ENCODE results near the gene TMEM170A. TPM values are rescaled to one million over a fixed set of nuclear protein-coding genes. Genes with fewer than 3 reads are reported as not detected.

TMEM170A gene
- polyA plus RNA-seq, 1 donor (not counting 4 experiments of a cell fraction or from before 2014, with no cell fraction given) = 22.1 TPM

DNA sequence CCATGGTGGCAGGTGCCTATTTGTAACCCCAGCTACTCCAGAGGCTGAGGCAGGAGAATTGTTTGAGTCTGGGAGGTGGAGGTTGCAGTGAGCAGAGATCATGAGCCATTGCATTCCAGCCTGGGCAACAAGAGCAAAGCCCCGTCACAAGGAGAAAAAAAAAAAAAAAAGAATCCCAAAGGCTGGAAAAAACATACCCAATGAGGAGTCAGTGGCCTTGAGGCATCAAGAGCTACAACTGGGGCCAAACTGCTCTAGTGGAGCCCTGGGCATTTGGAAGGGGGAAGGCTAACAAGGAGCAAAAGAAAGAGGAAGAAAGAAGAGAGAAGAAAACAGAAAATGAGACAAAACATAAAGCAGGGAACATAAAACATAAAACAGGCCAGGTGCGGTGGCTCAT, 23.8 kb upstream of the TMEM170A start:
- Histone ChIP-seq H4K20me1 (ENCODE audit: control insufficient read depth, extremely low read depth, insufficient read depth, low read length) (no peaks in the 10 kb centered on the region), H3K9me1 (ENCODE audit: control insufficient read depth, extremely low read depth, insufficient read depth, low read length) (no peaks in the 10 kb centered on the region), H3K4me1 (ENCODE audit: control insufficient read depth, extremely low read depth, insufficient read depth, low read length) (peaks cover 37% of the 10 kb centered on the region), H3K79me2 (ENCODE audit: control insufficient read depth, insufficient read depth, low read length) (no peaks in the 10 kb centered on the region), H2AFZ (ENCODE audit: control insufficient read depth, low read length) (no peak overlapping the region), H3K27ac (ENCODE audit: control insufficient read depth, insufficient read depth, low read length) (no peak overlapping the region), H3K36me3 (ENCODE audit: control insufficient read depth in 2 of 2, extremely low read depth in 1 of 2, insufficient read depth in 2 of 2, low read length in 2 of 2) (no peaks in the 10 kb centered on the region), H3K4me3 (ENCODE audit: control insufficient read depth in 2 of 3, extremely low read depth in 1 of 3, insufficient read depth in 2 of 3, low read depth in 1 of 3, low read length in 3 of 3) (no peak overlapping the region), H3K4me2 (ENCODE audit: control insufficient read depth, extremely low read depth, insufficient read depth, low read depth, low read length) (no peak overlapping the region), H3K9ac (ENCODE audit: control insufficient read depth, extremely low read depth, insufficient read depth, low read length) (no peak overlapping the region), H3K27me3 (ENCODE audit: control insufficient read depth, extremely low read depth, insufficient read depth, low read length) (no peaks in the 10 kb centered on the region), H3K9me3 (ENCODE audit: control insufficient read depth, low read depth, low read length) (no peaks in the 10 kb centered on the region)
- dilution Hi-C loops (cut with MboI; ENCODE audit: extremely low pct_ligation_motif_present, low sequenced_read_pairs) = no loop called here
- FAIRE-seq (no peak), DNase-seq (ENCODE audit: low read depth, low spot score) (no peak)
- TF ChIP-seq, protein P1, sequence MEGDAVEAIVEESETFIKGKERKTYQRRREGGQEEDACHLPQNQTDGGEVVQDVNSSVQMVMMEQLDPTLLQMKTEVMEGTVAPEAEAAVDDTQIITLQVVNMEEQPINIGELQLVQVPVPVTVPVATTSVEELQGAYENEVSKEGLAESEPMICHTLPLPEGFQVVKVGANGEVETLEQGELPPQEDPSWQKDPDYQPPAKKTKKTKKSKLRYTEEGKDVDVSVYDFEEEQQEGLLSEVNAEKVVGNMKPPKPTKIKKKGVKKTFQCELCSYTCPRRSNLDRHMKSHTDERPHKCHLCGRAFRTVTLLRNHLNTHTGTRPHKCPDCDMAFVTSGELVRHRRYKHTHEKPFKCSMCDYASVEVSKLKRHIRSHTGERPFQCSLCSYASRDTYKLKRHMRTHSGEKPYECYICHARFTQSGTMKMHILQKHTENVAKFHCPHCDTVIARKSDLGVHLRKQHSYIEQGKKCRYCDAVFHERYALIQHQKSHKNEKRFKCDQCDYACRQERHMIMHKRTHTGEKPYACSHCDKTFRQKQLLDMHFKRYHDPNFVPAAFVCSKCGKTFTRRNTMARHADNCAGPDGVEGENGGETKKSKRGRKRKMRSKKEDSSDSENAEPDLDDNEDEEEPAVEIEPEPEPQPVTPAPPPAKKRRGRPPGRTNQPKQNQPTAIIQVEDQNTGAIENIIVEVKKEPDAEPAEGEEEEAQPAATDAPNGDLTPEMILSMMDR (optimal IDR thresholded peaks at IDR 0.05 in 1 of 3, IDR thresholded peaks at IDR 0.05 in 1 of 3, conservative IDR thresholded peaks at IDR 0.05 in 1 of 3; ENCODE audit: extremely low read depth in 1 of 3, insufficient read depth in 2 of 3, low read length in 3 of 3) = no peak
- TF ChIP-seq EZH2 (IDR thresholded peaks at IDR 0.05; ENCODE audit: low read length) = no peak

GRCh38 chr16:75486676-75487313, 22.3 kb upstream of the TMEM170A start:
- no peak overlapping the region for H3K9ac ChIP-seq (ENCODE audit: control insufficient read depth, extremely low read depth, insufficient read depth, low read length)
- H2AFZ ChIP-seq (ENCODE audit: control insufficient read depth, low read length) = no peak overlapping the region
- no peaks in the 10 kb centered on the region for H3K79me2 ChIP-seq (ENCODE audit: control insufficient read depth, insufficient read depth, low read length)
- no peaks in the 10 kb centered on the region for H4K20me1 ChIP-seq (ENCODE audit: control insufficient read depth, extremely low read depth, insufficient read depth, low read length)
- H3K9me1 ChIP-seq (ENCODE audit: control insufficient read depth, extremely low read depth, insufficient read depth, low read length) = no peaks in the 10 kb centered on the region
- H3K27me3 ChIP-seq (ENCODE audit: control insufficient read depth, extremely low read depth, insufficient read depth, low read length) = no peaks in the 10 kb centered on the region
- FAIRE-seq (no peak), DNase-seq (ENCODE audit: low read depth, low spot score) (no peak)
- dilution Hi-C loops (cut with MboI; ENCODE audit: extremely low pct_ligation_motif_present, low sequenced_read_pairs) = no loop called here
- peak overlapping the region; percentile 55 for H3K4me2 ChIP-seq (ENCODE audit: control insufficient read depth, extremely low read depth, insufficient read depth, low read depth, low read length)
- no peaks in the 10 kb centered on the region for H3K36me3 ChIP-seq (ENCODE audit: control insufficient read depth in 2 of 2, extremely low read depth in 1 of 2, insufficient read depth in 2 of 2, low read length in 2 of 2)
- no peak overlapping the region for H3K4me3 ChIP-seq (ENCODE audit: control insufficient read depth in 2 of 3, extremely low read depth in 1 of 3, insufficient read depth in 2 of 3, low read depth in 1 of 3, low read length in 3 of 3)
- peak overlapping the region; percentile 4 for H3K27ac ChIP-seq (ENCODE audit: control insufficient read depth, insufficient read depth, low read length)
- TF ChIP-seq, protein P1 (optimal IDR thresholded peaks at IDR 0.05 in 1 of 3, IDR thresholded peaks at IDR 0.05 in 1 of 3, conservative IDR thresholded peaks at IDR 0.05 in 1 of 3; ENCODE audit: extremely low read depth in 1 of 3, insufficient read depth in 2 of 3, low read length in 3 of 3) = no peak
- no peak for TF ChIP-seq EZH2 (IDR thresholded peaks at IDR 0.05; ENCODE audit: low read length)
- peaks cover 44% of the 10 kb centered on the region for H3K4me1 ChIP-seq (ENCODE audit: control insufficient read depth, extremely low read depth, insufficient read depth, low read length)
- H3K9me3 ChIP-seq (ENCODE audit: control insufficient read depth, low read depth, low read length) = no peaks in the 10 kb centered on the region

Data from keratinocyte (primary cell).